GM23338 (cell line): ENCODE results near the gene ASCL1. TPM values are rescaled to one million over a fixed set of nuclear protein-coding genes. Genes with fewer than 3 reads are reported as not detected.

Source experiments
- ATAC-seq: fragments of 200-7000 bp; cut with Tn5 transposase; 3 replicates; pipeline ENCODE4 v1.9.1; 2020
- DNase-seq: peaks from one replicate; pipeline ENCODE4 v3.0.0-alpha.2; 2015; ENCODE audit warnings: low spot score
- H2AFZ ChIP-seq: fragments of 200-600 bp; sonication (generic); 2 replicates; pipeline ENCODE4 v1.8.0; 2016; ENCODE audit warnings: antibody characterized with exemption, mild to moderate bottlenecking, moderate library complexity
- H3F3A ChIP-seq: fragments of 200-600 bp; sonication (generic); replicated peaks from 2 replicates; pipeline ENCODE4 v1.8.0; 2017; ENCODE audit warnings: antibody characterized with exemption, mixed run types, low read depth
- H3K27ac ChIP-seq: fragments of 200-600 bp; sonication (generic); 2 replicates; pipeline ENCODE4 v1.6.1; 2016; ENCODE audit warnings: low read depth
- H3K27me3 ChIP-seq: fragments of 200-600 bp; sonication (generic); 2 replicates; pipeline ENCODE4 v1.8.0; 2016; ENCODE audit warnings: mild to moderate bottlenecking, mixed run types, moderate library complexity; ENCODE audit not compliant: insufficient read depth
- H3K36me3 ChIP-seq: fragments of 200-600 bp; sonication (generic); 2 replicates; pipeline ENCODE4 v1.8.0; 2016; ENCODE audit warnings: mild to moderate bottlenecking; ENCODE audit not compliant: insufficient read depth
- H3K4me1 ChIP-seq: fragments of 200-600 bp; sonication (generic); 2 replicates; pipeline ENCODE4 v1.8.0; 2016; ENCODE audit warnings: mild to moderate bottlenecking, moderate library complexity; ENCODE audit not compliant: insufficient read depth
- H3K4me2 ChIP-seq: fragments of 200-600 bp; sonication (generic); 2 replicates; pipeline ENCODE4 v1.7.1; 2017; ENCODE audit warnings: mixed run types
- H3K4me3 ChIP-seq: fragments of 200-600 bp; sonication (generic); 2 replicates; pipeline ENCODE4 v1.6.1; 2016; ENCODE audit warnings: mixed run types
- H3K79me2 ChIP-seq: fragments of 200-600 bp; sonication (generic); replicated peaks from 2 replicates; pipeline ENCODE4 v1.8.0; 2017; ENCODE audit warnings: mild to moderate bottlenecking; ENCODE audit not compliant: insufficient read depth
- H3K9me2 ChIP-seq: fragments of 200-600 bp; sonication (generic); 2 replicates; pipeline ENCODE4 v1.8.0; 2017; ENCODE audit not compliant: insufficient read depth
- H4K20me1 ChIP-seq: fragments of 200-600 bp; sonication (generic); replicated peaks from 2 replicates; pipeline ENCODE4 v1.8.0; 2017; ENCODE audit warnings: mild to moderate bottlenecking; ENCODE audit not compliant: insufficient read depth
- H3K27ac Mint-ChIP-seq: 2 replicates; pipeline ENCODE4 v1.8.0; 2020; ENCODE audit warnings: inconsistent platforms, mild to moderate bottlenecking, moderate library complexity, mixed read lengths
- H3K27me3 Mint-ChIP-seq: 3 replicates; pipeline ENCODE4 v1.8.0; 2022; ENCODE audit warnings: low read depth, mild to moderate bottlenecking, moderate library complexity, mixed read lengths, inconsistent platforms; ENCODE audit not compliant: insufficient read depth, poor library complexity
- H3K36me3 Mint-ChIP-seq: 3 replicates; pipeline ENCODE4 v1.8.0; 2021; ENCODE audit warnings: low read depth, mild to moderate bottlenecking, inconsistent platforms, moderate library complexity, mixed read lengths
- H3K4me1 Mint-ChIP-seq: 3 replicates; pipeline ENCODE4 v1.8.0; 2020; ENCODE audit warnings: mild to moderate bottlenecking, inconsistent platforms, mixed read lengths
- H3K4me3 Mint-ChIP-seq: 3 replicates; pipeline ENCODE4 v1.8.0; 2021; ENCODE audit warnings: moderate library complexity, mild to moderate bottlenecking, inconsistent platforms, mixed read lengths
- H3K9me3 Mint-ChIP-seq: 3 replicates; pipeline ENCODE4 v1.8.0; 2020; ENCODE audit warnings: moderate library complexity, mild to moderate bottlenecking, inconsistent platforms, mixed read lengths
- EZH2 ChIP-seq: fragments of 200-600 bp; sonication (generic); IDR thresholded peaks from one replicate; pipeline ENCODE4 v1.8.0; 2017; ENCODE audit warnings: antibody characterized with exemption, mild to moderate bottlenecking, low read depth; ENCODE audit not compliant: unreplicated experiment
- EZH2phosphoT487 ChIP-seq: fragments of 200-600 bp; sonication (generic); IDR thresholded peaks from one replicate; pipeline ENCODE4 v1.8.1; 2018; ENCODE audit warnings: antibody characterized with exemption; ENCODE audit not compliant: unreplicated experiment
- REST ChIP-seq: IDR thresholded peaks from one replicate; pipeline ENCODE4 v1.6.1; 2018; ENCODE audit warnings: antibody characterized with exemption; ENCODE audit not compliant: unreplicated experiment
- ZNF114 ChIP-seq: fragments of 250-450 bp; sonication (Bioruptor Pico); IDR thresholded peaks from 2 replicates; pipeline ENCODE4 v1.5.0; 2020; ENCODE audit warnings: mild to moderate bottlenecking, moderate library complexity
- ZNF331 ChIP-seq: fragments of 250-450 bp; sonication (Bioruptor Pico); IDR thresholded peaks from 2 replicates; pipeline ENCODE4 v1.5.0; 2020; ENCODE audit warnings: low read depth, mild to moderate bottlenecking, moderate library complexity
- ZNF462 ChIP-seq: fragments of 250-450 bp; sonication (Bioruptor Pico); IDR thresholded peaks from 2 replicates; pipeline ENCODE4 v1.5.0; 2020; ENCODE audit warnings: mild to moderate bottlenecking, moderate library complexity
- polyA plus RNA-seq: library from polyadenylated mRNA; unstranded; fragments of >200 nt; fragmentation: Nextera tagmentation; extraction: Ambion mirVana; gene quantifications from 2 replicates; pipeline ENCODE4 v1.2.1, GENCODE V29; 2016
- total RNA-seq: library from RNA; depleted of rRNA; stranded (reverse); fragments of >200 nt; shearing (Covaris generic); gene quantifications from 2 replicates; pipeline ENCODE4 v1.2.3, GENCODE V29; 2014

ASCL1 gene
- total and polyA plus RNA-seq, 2 experiments from 2014 or later, result 0.37 TPM; not detected in 1

GRCh38 chr12:102955926-102956737, 1.3 kb upstream of the ASCL1 start:
- H3K4me3 ChIP-seq, result peak overlapping the region; percentile 69
- DNase-seq (peak; percentile 62), ATAC-seq (peak; percentile 9)
- peaks cover 3% of the 10 kb centered on the region; the same call in 2 of the 3 replicates for H3K9me3 Mint-ChIP-seq
- H3K27ac ChIP-seq, result no peak overlapping the region
- peaks cover 54% of the 10 kb centered on the region for H3K4me1 ChIP-seq
- H3K79me2 ChIP-seq, result no peaks in the 10 kb centered on the region
- H3K27ac Mint-ChIP-seq, result no peak overlapping the region
- H3K36me3 ChIP-seq, result no peaks in the 10 kb centered on the region
- no peaks in the 10 kb centered on the region for H3K36me3 Mint-ChIP-seq
- peaks cover 17% of the 10 kb centered on the region; the same call in 1 of the 2 replicates for H3F3A ChIP-seq
- peak; percentile 17 for TF ChIP-seq REST
- TF ChIP-seq ZNF462 (CRISPR knock-in tag), result no peak
- TF ChIP-seq EZH2, result peak; percentile 94
- TF ChIP-seq ZNF114, result no peak
- peak; percentile 70 for TF ChIP-seq EZH2phosphoT487
- no peak for TF ChIP-seq ZNF331 (CRISPR knock-in tag)
- H4K20me1 ChIP-seq, result peaks cover 28% of the 10 kb centered on the region
- peak overlapping the region; percentile 92 for H3K4me2 ChIP-seq
- peaks cover 98% of the 10 kb centered on the region for H3K27me3 Mint-ChIP-seq
- H2AFZ ChIP-seq, result no peak overlapping the region; the same call in 1 of the 2 replicates
- no peaks in the 10 kb centered on the region for H3K9me2 ChIP-seq
- peaks cover 100% of the 10 kb centered on the region for H3K27me3 ChIP-seq
- H3K4me3 Mint-ChIP-seq, result peak overlapping the region; percentile 67
- peaks cover 31% of the 10 kb centered on the region for H3K4me1 Mint-ChIP-seq
